DND-41 (cell line): ENCODE data around the gene TSHZ2.

ENCODE experiments used
- ATAC-seq: fragments of 200-7000 bp; cut with Tn5 transposase; 3 replicates; pipeline ENCODE4 v1.9.1; 2021; ENCODE audit warnings: low read depth; ENCODE audit not compliant: insufficient read depth
- DNase-seq: peaks from one replicate; pipeline ENCODE4 v3.0.0-alpha.2; 2020
- H2AFZ ChIP-seq: 2 replicates; pipeline ENCODE4 v1.6.0; 2012; ENCODE audit warnings: low read depth, low read length
- H3K27ac ChIP-seq: 2 replicates; pipeline ENCODE4 v1.5.1; 2012; ENCODE audit warnings: low read length, inconsistent platforms
- H3K27me3 ChIP-seq: fragments of 200-600 bp; sonication (generic); 2 replicates; pipeline ENCODE4 v1.6.0; 2012; ENCODE audit warnings: low read length, mild to moderate bottlenecking, inconsistent platforms; ENCODE audit not compliant: insufficient read depth, poor library complexity
- H3K36me3 ChIP-seq: 2 replicates; pipeline ENCODE4 v1.5.1; 2012; ENCODE audit warnings: low read length, inconsistent platforms; ENCODE audit not compliant: insufficient read depth
- H3K4me1 ChIP-seq: 2 replicates; pipeline ENCODE4 v1.5.1; 2012; ENCODE audit warnings: mild to moderate bottlenecking, low read length; ENCODE audit not compliant: insufficient read depth
- H3K4me2 ChIP-seq: 2 replicates; pipeline ENCODE4 v1.6.0; 2012; ENCODE audit warnings: mild to moderate bottlenecking, moderate library complexity, low read length, inconsistent platforms; ENCODE audit not compliant: insufficient read depth
- H3K4me3 ChIP-seq, 2 experiments: fragments of 200-600 bp in 1 of 2; shearing (Covaris generic) in 1 of 2; 2 replicates each; pipeline ENCODE4 v1.5.1; 2012 to 2016; ENCODE audit warnings: inconsistent platforms in 2 of 2, low read length in 2 of 2, mild to moderate bottlenecking in 2 of 2, low read depth in 1 of 2, moderate library complexity in 1 of 2
- H3K79me2 ChIP-seq: 2 replicates; pipeline ENCODE4 v1.6.0; 2012; ENCODE audit warnings: low read length, inconsistent platforms; ENCODE audit not compliant: insufficient read depth
- H3K9ac ChIP-seq: 2 replicates; pipeline ENCODE4 v1.6.0; 2012; ENCODE audit warnings: low read depth, mild to moderate bottlenecking, inconsistent platforms, low read length, moderate library complexity
- H3K9me3 ChIP-seq: 2 replicates; pipeline ENCODE4 v1.5.1; 2012; ENCODE audit warnings: low read length, moderate library complexity, mild to moderate bottlenecking, inconsistent platforms; ENCODE audit not compliant: insufficient read depth, severe bottlenecking
- H4K20me1 ChIP-seq: 2 replicates; pipeline ENCODE4 v1.6.0; 2012; ENCODE audit warnings: low read length; ENCODE audit not compliant: insufficient read depth
- CTCF ChIP-seq: IDR thresholded peaks from 2 replicates; pipeline ENCODE4 v1.5.1; 2012; ENCODE audit warnings: borderline replicate concordance, low read length, moderate library complexity, mild to moderate bottlenecking; ENCODE audit not compliant: poor library complexity, severe bottlenecking; ENCODE audit errors: extremely low read depth
- EZH2 ChIP-seq: IDR thresholded peaks from 3 replicates; pipeline ENCODE4 v1.6.1; 2012; ENCODE audit warnings: borderline replicate concordance, low read depth, mild to moderate bottlenecking, moderate library complexity, low read length, inconsistent platforms; ENCODE audit not compliant: severe bottlenecking

The TSHZ2 gene

GRCh38 chr20:53080687-53080962 lies 108.5 kb downstream of the TSHZ2 start:
- no peak overlapping the region for H3K9ac ChIP-seq
- no peak overlapping the region for H3K4me3 ChIP-seq
- H3K27ac ChIP-seq, result no peak overlapping the region

GRCh38 chr20:53080969-53081871 lies 109.1 kb downstream of the TSHZ2 start:
- DNase-seq, result no peak
- Histone ChIP-seq H3K36me3 (no peaks in the 10 kb centered on the region), H3K9me3 (no peaks in the 10 kb centered on the region), H3K79me2 (no peaks in the 10 kb centered on the region), H4K20me1 (no peaks in the 10 kb centered on the region), H3K4me3 (no peak overlapping the region), H2AFZ (no peak overlapping the region), H3K4me1 (no peaks in the 10 kb centered on the region), H3K27ac (no peak overlapping the region), H3K27me3 (peaks cover 28% of the 10 kb centered on the region), H3K4me2 (no peak overlapping the region), H3K9ac (no peak overlapping the region)
- ATAC-seq, result no peak
- TF ChIP-seq CTCF (no peak), EZH2 (no peak)

More at GRCh38 chr20:53080687-53080962, 108.5 kb downstream of the TSHZ2 start:
- peaks cover 23% of the 10 kb centered on the region for H3K27me3 ChIP-seq
- H3K4me2 ChIP-seq, result no peak overlapping the region
- no peak for TF ChIP-seq EZH2
- no peak for TF ChIP-seq CTCF
- no peaks in the 10 kb centered on the region for H3K9me3 ChIP-seq
- no peaks in the 10 kb centered on the region for H3K79me2 ChIP-seq
- no peak overlapping the region for H2AFZ ChIP-seq
- H3K36me3 ChIP-seq, result no peaks in the 10 kb centered on the region
- no peaks in the 10 kb centered on the region for H4K20me1 ChIP-seq
- no peaks in the 10 kb centered on the region for H3K4me1 ChIP-seq
- DNase-seq (no peak), ATAC-seq (no peak)

- H3K27ac ChIP-seq, result no peak overlapping the region
- TF ChIP-seq CTCF, result no peak
- TF ChIP-seq EZH2, result no peak
Observed at GRCh38 chr20:53081916-53082863, 110.0 kb downstream of the TSHZ2 start.

More at GRCh38 chr20:53081916-53082863, 110.0 kb downstream of the TSHZ2 start:
- Histone ChIP-seq H2AFZ (no peak overlapping the region), H3K9ac (no peak overlapping the region), H3K4me2 (no peak overlapping the region), H3K9me3 (no peaks in the 10 kb centered on the region), H3K4me3 (no peak overlapping the region), H4K20me1 (no peaks in the 10 kb centered on the region), H3K4me1 (no peaks in the 10 kb centered on the region), H3K27me3 (peaks cover 28% of the 10 kb centered on the region), H3K36me3 (no peaks in the 10 kb centered on the region), H3K79me2 (no peaks in the 10 kb centered on the region)
- no peak for ATAC-seq
- DNase-seq, result no peak
